ENCODE measurements around the gene ZBTB7A.

The ZBTB7A gene

DNA sequence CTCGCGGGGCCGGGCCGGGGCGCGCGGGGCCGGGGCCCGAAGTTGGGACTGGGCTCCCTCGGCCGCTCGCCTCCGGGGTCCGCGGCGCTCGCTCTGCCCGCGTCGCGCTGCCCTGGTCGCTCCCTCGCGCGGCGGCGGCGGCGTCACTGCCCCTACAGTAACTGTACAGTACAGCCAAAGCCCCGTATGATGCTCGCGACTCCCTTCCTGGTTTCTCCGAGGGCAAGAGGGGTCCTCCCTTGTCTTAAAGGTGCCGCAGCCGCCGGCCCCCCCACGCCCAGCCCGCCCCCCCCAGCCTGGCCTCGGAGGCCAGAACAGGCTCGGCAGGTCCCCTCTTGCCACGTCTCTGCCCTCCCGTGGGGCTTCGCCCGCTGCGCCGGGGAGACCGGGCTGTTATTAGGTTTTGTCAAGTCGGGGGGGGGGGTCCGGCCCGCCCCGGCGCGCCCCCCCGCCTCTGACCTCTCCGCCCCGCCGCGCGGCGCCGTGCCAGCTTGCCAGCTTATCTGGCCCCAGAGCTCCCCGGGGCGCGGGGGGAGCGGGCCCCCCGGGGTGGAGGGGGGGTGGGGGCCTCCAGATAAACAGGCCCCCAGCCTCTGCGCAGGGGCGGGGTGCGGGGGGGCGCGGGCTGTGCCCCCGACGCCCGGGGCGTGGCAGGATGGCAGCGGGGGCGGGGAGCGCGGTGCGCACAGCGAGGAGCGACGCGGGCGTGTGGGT, at the start of gene ZBTB7A:
Gene ZBTB7A, minus strand, starts transcription at position 218 of the 714 bp plus-strand sequence. CDS start 11,667 bp downstream, outside the sequence.
- peak; percentile 83 for DNase-seq

GRCh38 chr19:4115818-4116385, 49.2 kb upstream of the ZBTB7A start:
- DNase-seq, result no peak

- DNase-seq, result peak; percentile 63
Measured at GRCh38 chr19:4115050-4115817, 48.5 kb upstream of the ZBTB7A start.

DNA sequence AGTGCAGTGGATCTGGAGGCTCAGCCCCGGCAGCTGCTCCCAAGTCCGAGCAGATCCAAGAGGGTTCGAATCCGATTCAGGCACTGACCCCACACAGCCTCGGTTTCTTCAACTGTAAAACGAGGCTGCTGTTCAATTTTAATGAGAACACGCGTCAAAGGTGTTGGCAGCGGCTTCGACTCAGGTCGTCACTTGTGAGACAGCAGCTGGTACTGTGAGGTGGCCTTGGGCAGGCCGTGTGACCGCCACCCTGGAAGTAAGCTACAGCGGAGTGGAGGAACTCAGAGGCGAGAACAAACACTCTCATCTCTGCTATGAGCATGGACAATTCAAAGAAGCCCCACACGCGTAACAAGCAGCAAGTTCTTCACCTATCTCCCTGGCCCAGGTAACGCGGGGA, 47.5 kb upstream of the ZBTB7A start:
- no peak for DNase-seq

DNA sequence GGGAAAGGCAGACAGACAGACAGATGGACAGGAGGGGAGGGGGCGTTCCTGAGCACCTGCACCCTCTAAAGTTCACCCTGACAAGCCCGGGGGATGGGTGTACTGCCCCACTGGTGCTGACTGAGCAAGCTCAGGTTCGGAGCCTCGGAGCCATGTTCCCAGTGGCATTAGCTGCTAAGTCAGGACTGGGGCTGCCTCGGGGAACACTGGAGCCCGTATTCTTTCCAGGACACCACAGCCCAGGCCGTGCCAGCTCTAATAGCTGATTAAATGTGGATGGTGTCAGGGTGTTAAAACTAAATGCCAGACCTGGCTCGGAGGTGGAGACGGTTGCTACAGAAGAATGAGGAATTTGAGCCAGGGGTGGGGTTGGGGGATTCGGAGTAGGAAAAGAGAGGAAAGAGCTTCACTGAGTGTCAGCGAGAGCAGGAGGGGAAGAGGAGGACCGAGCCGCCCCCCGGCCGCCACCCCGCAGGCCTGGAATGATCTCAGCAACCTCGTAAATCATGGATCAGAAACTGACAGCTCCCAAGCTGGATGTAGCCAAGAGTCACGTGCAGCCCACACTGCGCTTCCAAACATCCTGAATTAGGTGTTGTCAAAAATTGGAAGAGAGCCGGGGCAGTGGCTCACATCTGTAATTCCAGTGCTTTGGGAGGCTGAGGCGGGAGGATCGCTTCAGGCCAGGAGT, 46.8 kb upstream of the ZBTB7A start:
- no peak for DNase-seq

DNA sequence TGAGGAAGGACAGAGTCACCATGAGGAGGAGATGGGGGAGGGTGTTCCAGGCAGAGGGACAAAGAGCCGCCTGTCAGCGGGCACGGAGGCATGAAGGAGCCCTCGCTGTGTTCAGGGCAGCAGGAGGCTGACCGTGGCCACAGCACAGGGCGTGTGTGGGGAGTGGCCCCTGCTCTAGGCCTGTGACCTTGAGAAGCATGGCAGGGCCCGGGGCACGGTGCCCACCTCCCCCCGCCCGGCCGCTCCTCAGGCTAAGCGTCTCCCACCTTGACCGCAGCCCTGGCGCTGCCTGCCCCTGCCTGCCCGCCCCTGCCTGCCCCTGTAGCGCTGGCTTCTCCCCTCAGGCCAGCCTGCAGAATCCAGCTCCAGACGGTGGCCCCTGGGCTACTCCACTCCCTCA, 45.7 kb upstream of the ZBTB7A start:
- DNase-seq, result no peak

DNA sequence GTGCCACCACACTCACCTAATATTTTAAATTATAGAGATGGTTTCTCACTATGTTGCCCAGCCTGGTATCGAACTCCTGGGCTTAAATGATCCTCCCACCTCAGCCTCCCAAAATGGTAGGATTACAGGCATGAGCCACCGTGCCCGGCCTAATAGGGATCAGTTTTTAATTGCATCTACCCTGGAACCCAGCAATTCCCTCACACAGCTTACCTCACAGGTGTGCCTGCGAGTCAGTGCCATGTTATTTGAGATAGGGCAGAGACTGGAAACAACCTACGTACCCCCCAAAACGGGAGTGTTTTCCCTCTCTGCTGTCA, 42.9 kb upstream of the ZBTB7A start:
- no peak for DNase-seq

- DNase-seq, result peak; percentile 79
Measured at GRCh38 chr19:4108767-4109625, 42.3 kb upstream of the ZBTB7A start.

- no peak for DNase-seq
Measured at GRCh38 chr19:4103080-4103433, 36.4 kb upstream of the ZBTB7A start.

- no peak for DNase-seq
Measured at GRCh38 chr19:4102339-4103079, 35.8 kb upstream of the ZBTB7A start.

- DNase-seq, result no peak
Measured at GRCh38 chr19:4101496-4101770, 34.7 kb upstream of the ZBTB7A start.

DNA sequence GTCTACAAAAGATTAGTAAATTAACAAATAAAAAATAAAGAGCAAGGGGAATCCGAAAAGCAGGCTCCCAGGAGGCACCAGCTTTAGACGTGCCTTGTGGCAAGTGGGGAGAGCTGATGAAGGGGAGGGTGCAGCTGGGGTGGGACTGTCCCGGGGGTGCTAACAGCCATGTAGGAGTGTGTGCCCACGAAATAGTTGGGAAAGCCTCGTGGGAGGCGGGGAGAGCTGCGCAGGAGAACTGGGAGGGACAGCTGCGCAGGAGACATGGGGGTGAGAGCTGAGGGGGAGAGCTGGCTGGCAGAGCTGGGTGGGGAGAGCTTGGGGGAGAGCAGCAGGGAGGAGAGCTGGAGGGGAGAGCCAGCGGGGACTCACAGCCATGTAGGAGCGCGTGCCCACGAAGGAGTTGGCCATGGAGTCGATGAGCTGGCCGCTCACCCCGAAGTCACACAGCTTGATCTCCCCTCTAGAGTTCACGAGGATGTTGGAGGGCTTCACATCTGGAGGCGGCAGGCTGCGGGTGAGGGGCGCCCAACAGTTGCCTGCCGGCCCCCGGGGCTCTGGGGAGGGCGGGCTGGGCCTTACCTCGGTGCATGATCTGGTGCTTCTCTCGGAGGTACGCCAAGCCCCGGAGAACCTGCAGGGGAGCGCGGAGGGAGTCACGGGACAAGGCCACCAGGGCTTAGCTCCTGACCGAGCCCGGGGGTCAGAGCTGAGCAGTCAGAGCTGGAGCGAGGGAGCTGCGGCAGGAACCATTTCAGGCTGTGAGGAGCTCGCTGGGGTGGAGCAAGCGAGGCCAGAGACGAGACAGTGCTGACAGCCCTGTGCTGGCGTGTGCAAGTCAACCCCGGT, 34.2 kb upstream of the ZBTB7A start:
- DNase-seq, result no peak

GRCh38 chr19:4099041-4099764, 32.5 kb upstream of the ZBTB7A start:
- no peak for DNase-seq

DNA sequence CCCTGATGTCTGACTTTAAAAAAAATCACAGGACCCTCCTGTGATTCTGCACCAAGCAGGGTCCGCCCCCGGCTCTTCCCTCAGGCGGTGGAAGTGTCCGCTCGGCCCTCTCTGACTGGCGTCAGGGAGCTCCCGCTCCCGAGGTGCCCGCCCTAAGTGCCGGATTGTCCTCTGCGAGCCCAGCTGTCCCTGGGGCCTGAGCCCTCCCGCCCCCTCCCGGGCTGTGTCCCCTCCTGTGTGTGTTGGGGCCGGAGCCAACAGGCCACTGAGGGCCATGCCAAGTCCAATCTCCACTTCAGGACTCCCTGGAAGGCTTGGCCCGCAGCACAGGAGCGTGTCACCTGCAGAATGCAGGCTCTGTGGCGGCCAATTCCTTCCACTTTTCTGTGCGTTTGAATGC, 31.8 kb upstream of the ZBTB7A start:
- no peak for DNase-seq

DNA sequence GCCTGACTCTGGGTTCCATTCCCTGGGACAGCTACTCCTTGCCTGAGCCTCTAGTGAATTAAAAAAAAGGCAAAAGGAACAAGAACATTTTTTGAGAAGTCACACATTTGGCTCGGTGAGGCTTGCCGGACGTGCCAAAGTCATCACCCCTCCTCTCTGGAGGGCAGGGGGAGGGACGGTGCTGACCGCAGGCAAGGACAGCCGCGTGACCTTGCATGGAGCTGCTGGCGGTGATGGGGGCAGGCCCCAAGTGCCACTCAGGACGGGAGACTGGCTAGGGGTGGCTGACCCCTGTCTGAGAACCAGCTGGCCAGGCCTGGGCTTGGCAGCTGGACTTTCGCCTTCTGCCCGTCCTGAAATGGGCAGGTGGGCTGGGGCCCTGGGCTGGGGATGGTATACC, 30.8 kb upstream of the ZBTB7A start:
- no peak for DNase-seq

DNA sequence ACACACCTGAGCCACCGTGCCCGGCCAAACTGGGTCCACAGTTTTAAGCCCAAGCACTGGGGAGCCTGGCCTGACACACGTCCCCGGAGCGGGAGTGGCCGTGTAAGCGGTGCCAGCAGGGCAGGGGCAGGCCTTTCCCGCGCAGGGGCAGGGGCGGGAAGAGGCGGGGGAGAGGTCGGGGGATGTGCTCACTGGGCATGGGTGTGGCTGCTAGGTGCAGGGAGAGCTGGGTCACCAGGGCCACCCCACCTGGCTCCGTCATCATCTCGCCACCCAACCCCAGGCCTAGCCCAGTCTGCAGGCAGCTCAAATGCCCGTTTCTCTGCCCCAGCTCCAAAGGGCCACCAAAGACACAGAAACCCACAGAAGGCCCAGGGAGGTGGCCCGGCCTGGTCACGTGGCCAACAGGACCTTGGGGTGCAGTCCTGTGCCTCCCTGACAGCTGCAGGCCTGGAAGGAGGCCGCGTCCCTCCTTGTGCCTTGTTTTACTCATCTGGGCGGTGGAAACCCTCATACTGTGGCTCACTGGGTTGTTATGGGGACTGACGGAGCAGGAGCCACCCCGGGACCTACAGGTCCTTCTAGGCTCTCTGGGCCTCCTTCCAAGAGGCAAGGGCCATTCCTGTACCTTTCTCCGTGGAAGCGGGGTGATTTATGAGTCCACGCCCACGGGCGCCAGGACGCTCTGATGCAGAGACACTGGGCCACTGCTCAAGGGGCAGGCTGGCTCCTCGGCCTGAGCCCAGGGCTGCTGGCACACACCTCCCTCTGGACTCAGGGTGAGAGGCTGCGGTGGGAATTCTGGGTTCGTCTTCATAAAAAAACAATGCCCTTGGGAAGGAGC, 29.6 kb upstream of the ZBTB7A start:
- DNase-seq, result no peak

- DNase-seq, result no peak
Measured at GRCh38 chr19:4095488-4095844, 28.8 kb upstream of the ZBTB7A start.

DNA sequence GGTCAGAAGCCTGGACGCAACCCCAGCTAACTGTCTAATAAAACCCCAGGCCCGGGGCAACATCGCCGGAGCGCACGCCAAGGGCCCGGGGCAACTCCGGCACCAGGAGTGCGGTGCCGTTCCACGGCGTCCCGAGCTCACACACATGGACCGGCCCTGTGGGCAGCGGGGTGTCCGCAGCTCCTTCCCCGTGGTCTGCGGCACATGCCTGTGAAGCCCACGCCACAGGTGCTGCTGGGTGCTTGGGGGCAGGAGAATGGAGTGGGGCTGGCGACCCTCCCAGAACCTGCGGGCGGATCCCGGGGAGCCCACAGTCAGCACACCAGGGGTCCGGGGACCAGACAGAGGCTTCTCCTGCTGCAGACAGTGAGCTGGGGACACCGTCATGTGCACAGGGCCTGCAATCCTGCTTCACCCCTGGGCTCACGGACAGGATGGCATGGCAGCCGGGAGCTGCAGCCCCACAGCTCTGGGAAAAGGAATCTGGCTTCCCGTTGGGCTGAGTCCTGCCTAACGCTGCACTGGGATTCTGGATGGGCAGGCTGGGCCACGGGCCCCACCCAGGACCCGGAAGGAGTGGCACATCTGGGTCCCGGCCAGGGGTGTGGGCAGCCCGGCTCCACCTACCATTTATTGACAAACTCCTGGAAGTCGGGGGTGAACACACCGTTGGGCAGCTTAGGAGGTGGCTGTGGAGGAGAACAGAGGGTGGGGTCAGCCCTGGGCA, 28.2 kb upstream of the ZBTB7A start:
- no peak for DNase-seq

DNA sequence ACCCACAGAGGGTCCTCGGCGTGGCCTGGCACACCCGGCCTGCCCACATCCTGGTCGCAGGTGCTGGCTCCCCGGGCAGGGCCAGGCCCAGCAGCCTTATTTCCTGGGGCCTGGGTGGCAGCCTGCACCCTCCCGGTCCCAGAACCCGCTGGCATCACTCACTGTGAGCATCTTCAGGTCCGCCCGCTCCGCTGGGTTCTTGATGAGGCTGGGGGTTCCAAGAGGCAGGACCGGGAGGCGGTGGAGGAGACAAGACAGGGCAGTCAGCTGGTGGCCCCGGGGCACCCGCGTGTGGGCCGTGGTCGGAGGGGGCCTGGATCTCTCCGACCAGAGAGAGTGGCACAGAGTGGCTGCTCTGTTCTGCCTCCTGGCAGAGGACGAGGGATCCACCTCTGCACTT, 27.6 kb upstream of the ZBTB7A start:
- no peak for DNase-seq
